Gastrocnemius medialis (tissue), 4 donors: Measurements from ENCODE around the gene CLEC4F. TPM values are rescaled to one million over a fixed set of nuclear protein-coding genes. Genes with fewer than 3 reads are reported as not detected.

Experiments used
- ATAC-seq, 2 donors: fragments of 150-250 bp; one replicate each; pipeline ENCODE4 v1.9.1; 2016
- DNase-seq, 2 donors: peaks; one replicate each; pipeline ENCODE4 v3.0.0-alpha.2; 2019
- H3K27ac ChIP-seq, 4 donors: fragments of 200-600 bp; sonication (generic); 1 replicate in 1 of 4; 2 replicates in 3 of 4; pipeline ENCODE4 v1.5.1; 2016 to 2018; ENCODE audit warnings: mild to moderate bottlenecking in 2 of 4, moderate library complexity in 1 of 4
- H3K27me3 ChIP-seq, 3 donors: fragments of 200-600 bp; sonication (generic) in 2 of 3; 1 replicate in 1 of 3; 2 replicates in 2 of 3; pipeline versions ENCODE4 v1.5.1 to v1.6.0; 2016 to 2019; ENCODE audit warnings: mild to moderate bottlenecking in 1 of 3, moderate library complexity in 1 of 3
- H3K36me3 ChIP-seq, 2 donors: fragments of 200-600 bp; sonication (generic) in 1 of 2; one replicate each; pipeline ENCODE4 v1.5.1; 2017 to 2018
- H3K4me1 ChIP-seq, 2 donors: fragments of 200-600 bp; sonication (generic) in 1 of 2; one replicate each; pipeline ENCODE4 v1.5.1; 2016 to 2017; ENCODE audit warnings: mild to moderate bottlenecking in 2 of 2
- H3K4me3 ChIP-seq, 4 donors: fragments of 200-600 bp; sonication (generic) in 3 of 4; 1 replicate in 1 of 4; 2 replicates in 3 of 4; pipeline ENCODE4 v1.5.1; 2016 to 2019; ENCODE audit warnings: mild to moderate bottlenecking in 2 of 4
- H3K9me3 ChIP-seq, 3 donors: fragments of 200-600 bp; sonication (generic) in 2 of 3; 1 replicate in 1 of 3; 2 replicates in 2 of 3; pipeline ENCODE4 v1.5.1; 2016 to 2019
- CTCF ChIP-seq, 5 experiments: fragments of 450-650 bp in 3 of 5; fragments of 200-600 bp in 2 of 5; sonication (generic) in 2 of 5; IDR thresholded peaks in 4 of 5; conservative IDR thresholded peaks in 1 of 5; 1 replicate in 4 of 5; 2 replicates in 1 of 5; pipeline ENCODE4 v1.5.1; 2016 to 2019; ENCODE audit warnings: antibody characterized with exemption in 5 of 5, mild to moderate bottlenecking in 3 of 5, moderate library complexity in 3 of 5
- POLR2A ChIP-seq, 2 donors: fragments of 450-650 bp; IDR thresholded peaks; one replicate each; pipeline ENCODE4 v1.6.1; 2017; ENCODE audit warnings: antibody characterized with exemption in 2 of 2, mild to moderate bottlenecking in 2 of 2, moderate library complexity in 2 of 2
- in situ Hi-C, 4 donors: fragments of 200-750 bp; cut with MboI; loops; one replicate each; pipeline versions ENCODE4 v1.15.0 to v1.8.0; 2017; ENCODE audit warnings: low sequenced_read_pairs in 4 of 4
- intact Hi-C: fragments of 100-400 bp; cut with DNase I; formaldehyde crosslinking; loops from one replicate; pipeline ENCODE4 v1.15.1; 2023; ENCODE audit warnings: low total_unique reads
- total RNA-seq, 4 donors: library from RNA; depleted of rRNA; stranded (reverse); fragments of >200 nt; gene quantifications; one replicate each; pipeline versions ENCODE4 v1.1.0 to v1.2.3, GENCODE V29; 2016

CLEC4F gene
- under 1 TPM in 1 of 4 donors, not detected in 3; 0.59 TPM for total RNA-seq

- TF ChIP-seq POLR2A (IDR thresholded peaks at IDR 0.05), result no peak
- no peak for TF ChIP-seq CTCF (IDR thresholded peaks at IDR 0.05 in 4 of 5, conservative IDR thresholded peaks at IDR 0.05 in 1 of 5)
- ATAC-seq, result no peak
Measured at GRCh38 chr2:70820499-70820898, at the start of gene CLEC4F. Gene CLEC4F (minus strand): TSS chr2:70820599. CDS start chr2:70820523, 76 bp downstream.

GRCh38 chr2:70868970-70869369 is 48.6 kb upstream of the CLEC4F start:
- ATAC-seq, result no peak
- no peak for TF ChIP-seq POLR2A (IDR thresholded peaks at IDR 0.05)
- no peak for TF ChIP-seq CTCF (IDR thresholded peaks at IDR 0.05 in 4 of 5, conservative IDR thresholded peaks at IDR 0.05 in 1 of 5)
- Histone ChIP-seq H3K4me1 (peaks cover 7 to 8% of the 10 kb centered on the region in 2 donors), H3K27me3 (peaks cover 0 to 9% (median 5%) of the 10 kb centered on the region in 3 donors), H3K4me3 (no peak overlapping the region), H3K36me3 (no peaks in the 10 kb centered on the region), H3K27ac (no peak overlapping the region), H3K9me3 (no peaks in the 10 kb centered on the region)
- DNase-seq, result no peak
- in situ Hi-C loops, result loop anchor here (10.0 kb wide), 2 partner anchors 46 to 76 kb away; no protein-coding TSS in a partner anchor
- intact Hi-C loops, result no loop called here

More at GRCh38 chr2:70820499-70820898, at the start of gene CLEC4F:
- no peak within 1 kb of the TSS for H3K27ac ChIP-seq
- no peaks in the 10 kb centered on the region for H3K4me1 ChIP-seq
- H3K36me3 ChIP-seq, result no peaks in the 10 kb centered on the region
- no peaks in the 10 kb centered on the region for H3K9me3 ChIP-seq
- no peak within 1 kb of the TSS for H3K4me3 ChIP-seq
- in situ Hi-C loops (no loop called here), intact Hi-C loops (no loop called here)
- no peak for DNase-seq
- no peaks in the 10 kb centered on the region for H3K27me3 ChIP-seq

GRCh38 chr2:70861777-70862625 is 41.6 kb upstream of the CLEC4F start:
- in situ Hi-C loops, result loop anchor here (10.0 kb wide), 2 partner anchors 53 to 83 kb away; no protein-coding TSS in a partner anchor

GRCh38 chr2:70855667-70856066 is 35.3 kb upstream of the CLEC4F start:
- ATAC-seq, result no peak
- Histone ChIP-seq H3K27me3 (peaks cover 0 to 11% (median 5%) of the 10 kb centered on the region in 3 donors), H3K27ac (no peak overlapping the region), H3K36me3 (no peaks in the 10 kb centered on the region), H3K4me3 (no peak overlapping the region), H3K4me1 (no peaks in the 10 kb centered on the region), H3K9me3 (no peaks in the 10 kb centered on the region)
- in situ Hi-C loops, result no loop called here
- DNase-seq, result no peak
- TF ChIP-seq CTCF (IDR thresholded peaks at IDR 0.05 in 4 of 5, conservative IDR thresholded peaks at IDR 0.05 in 1 of 5) (no peak), POLR2A (IDR thresholded peaks at IDR 0.05) (no peak)
- intact Hi-C loops, result no loop called here

More at GRCh38 chr2:70861777-70862625, 41.6 kb upstream of the CLEC4F start:
- Histone ChIP-seq H3K4me3 (peak overlapping the region in 2 of 4 donors; percentile 3 to 4), H3K4me1 (peaks cover 10 to 12% of the 10 kb centered on the region in 2 donors), H3K27me3 (peaks cover 0 to 16% (median 7%) of the 10 kb centered on the region in 3 donors), H3K27ac (no peak overlapping the region), H3K9me3 (no peaks in the 10 kb centered on the region), H3K36me3 (no peaks in the 10 kb centered on the region)
- TF ChIP-seq CTCF (IDR thresholded peaks at IDR 0.05 in 4 of 5, conservative IDR thresholded peaks at IDR 0.05 in 1 of 5) (peak; percentile 79 to 97 (median 86)), POLR2A (IDR thresholded peaks at IDR 0.05) (no peak)
- DNase-seq (peak; percentile 46 to 61), ATAC-seq (peak; percentile 91 to 94)
- intact Hi-C loops, result loop anchor here (1.0 kb wide), 2 partner anchors 85 to 115 kb away; no protein-coding TSS in a partner anchor
